ENCODE results near the gene ACOT8. TPM values are rescaled to one million over a fixed set of nuclear protein-coding genes. Genes with fewer than 3 reads are reported as not detected.

ACOT8 gene
- polyA plus RNA-seq, 2 of the 4 experiments (the other 2 are of a cell fraction), result 14.0 to 18.5 TPM

GRCh38 chr20:45853484-45853883 lies 3.7 kb downstream of the ACOT8 start:
- CTCF ChIA-PET, result interaction anchor here (1.4 kb wide), 1 partner anchor 28 kb away, joined by 4 read pairs; the partner anchor contains the start of gene ZSWIM1
- DNase-seq (ENCODE audit: low read depth in 1 of 2, low spot score in 1 of 2) (no peak), ATAC-seq (no peak), FAIRE-seq (no peak)
- TF ChIP-seq KDM1A (IDR thresholded peaks at IDR 0.05; ENCODE audit: low read depth) (no peak), JUNB (IDR thresholded peaks at IDR 0.05) (no peak), RCOR1 (IDR thresholded peaks at IDR 0.05; ENCODE audit: low read depth, low read length) (no peak), JUN (IDR thresholded peaks at IDR 0.05) (no peak), BCL3 (IDR thresholded peaks at IDR 0.05) (no peak), USF2 (IDR thresholded peaks at IDR 0.05) (no peak), MAFK (IDR thresholded peaks at IDR 0.05; ENCODE audit: partially characterized antibody) (no peak), MYC (IDR thresholded peaks at IDR 0.05; ENCODE audit: borderline replicate concordance, low read length) (no peak), HOXB13 (CRISPR knock-in tag; IDR thresholded peaks at IDR 0.05; ENCODE audit: low read depth) (no peak), ZNF302 (CRISPR knock-in tag; IDR thresholded peaks at IDR 0.05) (no peak), CBX2 (IDR thresholded peaks at IDR 0.05; ENCODE audit: borderline replicate concordance, low read depth) (no peak), ATOH8 (CRISPR knock-in tag; IDR thresholded peaks at IDR 0.05; ENCODE audit: low read depth) (no peak), ZSCAN20 (CRISPR knock-in tag; IDR thresholded peaks at IDR 0.05) (no peak), HEYL (CRISPR knock-in tag; IDR thresholded peaks at IDR 0.05) (no peak)
- Histone ChIP-seq H3K27ac (no peak overlapping the region), H3K4me1 (peaks cover 14% of the 10 kb centered on the region; the same call in 2 of the 3 replicates), H3K9me3 (no peaks in the 10 kb centered on the region), H3K4me2 (no peak overlapping the region), H3K4me3 (no peak overlapping the region)
- POLR2A ChIA-PET, result no interaction called here
- WGBS (ENCODE audit: missing lambda C conversion rate), result 80% methylated on average over 2 of the region's 2 CpGs

GRCh38 chr20:45852326-45852725 lies 4.9 kb downstream of the ACOT8 start:
- H3K4me3 ChIP-seq, result no peak overlapping the region
- POLR2A ChIA-PET, result no interaction called here
- peaks cover 8% of the 10 kb centered on the region; the same call in 2 of the 3 replicates for H3K4me1 ChIP-seq
- DNase-seq (ENCODE audit: low read depth in 1 of 2, low spot score in 1 of 2) (no peak), FAIRE-seq (no peak), ATAC-seq (no peak)
- TF ChIP-seq FOXS1 (CRISPR knock-in tag; IDR thresholded peaks at IDR 0.05) (no peak), CBX8 (IDR thresholded peaks at IDR 0.05) (no peak), USF2 (IDR thresholded peaks at IDR 0.05) (no peak), GATA3 (IDR thresholded peaks at IDR 0.05; ENCODE audit: borderline replicate concordance) (no peak), ZC3H11A (IDR thresholded peaks at IDR 0.05) (no peak), HMGXB4 (CRISPR knock-in tag; IDR thresholded peaks at IDR 0.05; ENCODE audit: borderline replicate concordance) (no peak), MAFK (IDR thresholded peaks at IDR 0.05; ENCODE audit: partially characterized antibody) (no peak)
- CTCF ChIA-PET, result interaction anchor here (0.6 kb wide), 1 partner anchor 13 kb away, joined by 3 read pairs; no protein-coding TSS in a partner anchor
- 84% methylated on average over 6 of the region's 6 CpGs for WGBS (ENCODE audit: missing lambda C conversion rate)
- no peak overlapping the region for H3K4me2 ChIP-seq
- H3K9me3 ChIP-seq, result no peaks in the 10 kb centered on the region
- no peak overlapping the region for H3K27ac ChIP-seq

Measured in A549 (cell line).